Suppressor macrophage treated with lipopolysaccharide for 1 hour (primary cell): ENCODE measurements around the gene ADH7.
"Not testable (repeated sequence)": the region's sequence is repeated elsewhere in the genome, so short reads cannot be mapped to it uniquely, and the experiment has no call there.

ENCODE experiments used
- DNase-seq, 3 donors: peaks; one replicate each; pipeline ENCODE4 v3.0.0-alpha.2; 2020 to 2022

Gene ADH7

DNA sequence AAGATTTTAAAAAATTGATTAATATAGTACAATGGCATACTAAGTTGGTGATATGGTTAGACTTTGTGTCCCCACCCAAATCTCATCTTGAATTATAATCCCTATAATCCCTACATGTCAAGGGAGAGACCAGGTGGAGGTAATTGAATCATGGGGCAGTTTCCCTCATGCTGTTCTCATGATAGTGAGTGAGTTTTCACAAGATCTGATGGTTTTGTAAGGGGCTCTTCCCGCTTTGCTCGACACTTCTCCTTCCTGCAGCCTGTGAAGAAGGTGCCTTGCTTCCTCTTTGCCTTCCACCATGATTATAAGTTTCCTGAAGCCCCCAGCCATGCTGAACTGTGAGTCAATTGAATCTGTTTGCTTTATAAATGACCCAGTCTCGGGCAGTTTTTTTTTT, 20.2 kb downstream of the ADH7 start:
- not testable (repeated sequence) for DNase-seq

DNA sequence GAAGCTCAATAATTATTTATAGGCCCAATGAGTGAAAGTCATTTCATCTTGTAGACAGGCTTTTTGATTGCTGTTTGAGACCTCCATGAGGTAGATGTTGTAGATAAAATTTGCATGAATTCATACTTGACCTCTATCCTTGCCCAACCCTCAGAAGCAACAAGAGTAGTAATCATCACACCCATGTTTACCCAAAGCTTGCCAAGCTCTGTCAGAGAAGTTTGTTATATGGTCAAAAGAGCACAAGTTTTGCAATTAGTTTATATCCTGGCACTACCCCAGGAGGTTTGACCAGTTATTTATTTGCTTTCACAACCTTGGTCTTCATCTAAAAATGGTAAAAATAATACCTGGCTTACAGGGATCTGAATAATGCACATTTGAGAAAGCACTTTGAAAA, 20.7 kb downstream of the ADH7 start:
- no peak for DNase-seq

DNA sequence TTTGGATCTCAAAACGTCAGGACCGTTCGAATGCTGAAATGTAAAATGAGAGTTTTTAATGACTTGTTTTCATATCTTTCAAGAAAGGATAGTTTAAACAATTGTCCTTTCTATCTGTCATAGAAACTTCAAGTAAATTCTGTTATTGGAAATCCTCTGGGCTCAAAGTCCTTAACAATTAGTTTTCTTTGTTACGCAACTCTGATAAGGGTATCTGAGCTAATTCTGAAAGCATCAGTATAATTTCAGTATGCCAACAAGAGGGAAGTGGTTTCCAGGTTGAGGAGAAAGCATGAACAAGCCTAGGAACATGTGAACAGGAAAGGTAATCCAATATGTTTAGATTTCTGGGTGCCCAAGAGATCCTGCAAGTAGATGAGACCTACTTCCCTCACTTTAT, 22.0 kb downstream of the ADH7 start:
- no peak for DNase-seq

DNA sequence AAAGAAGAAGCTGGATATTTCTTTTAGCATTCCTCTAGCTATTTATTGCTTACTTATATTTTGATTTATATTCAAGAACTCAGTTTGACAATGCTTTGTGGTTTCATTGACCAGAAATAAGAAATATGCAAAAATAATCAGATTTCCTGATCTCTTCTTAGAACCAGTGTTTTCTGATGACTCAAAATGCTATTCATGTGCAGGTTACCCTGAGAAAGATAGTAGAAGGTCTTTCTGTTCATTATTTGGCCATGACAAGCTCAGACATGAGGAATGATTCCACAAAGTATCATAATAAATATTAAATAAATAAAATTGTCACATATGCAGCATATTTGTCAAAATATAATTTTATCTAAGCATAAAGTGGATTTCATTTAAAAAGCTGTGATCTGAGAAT, 24.1 kb downstream of the ADH7 start:
- DNase-seq: no peak

DNA sequence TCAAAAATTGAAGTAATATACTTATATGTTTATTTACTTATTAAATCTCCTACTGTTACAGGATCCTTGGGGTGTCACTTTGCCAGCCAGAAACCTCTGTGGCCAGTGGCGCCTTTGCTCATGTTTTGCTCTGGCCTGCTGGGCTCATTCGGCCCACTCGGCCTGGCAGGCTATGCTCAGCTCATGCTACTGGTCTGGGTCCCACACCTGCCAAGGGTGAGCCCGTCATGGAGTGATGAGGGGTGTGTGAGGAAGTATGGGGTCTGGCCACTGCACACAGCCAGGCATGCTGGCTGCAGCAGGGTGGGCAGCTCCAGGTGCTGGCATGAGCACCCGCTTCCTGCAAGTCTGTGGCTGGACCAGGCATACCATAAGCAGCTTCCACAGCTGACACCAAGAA, 25.1 kb downstream of the ADH7 start:
- no peak for DNase-seq

DNA sequence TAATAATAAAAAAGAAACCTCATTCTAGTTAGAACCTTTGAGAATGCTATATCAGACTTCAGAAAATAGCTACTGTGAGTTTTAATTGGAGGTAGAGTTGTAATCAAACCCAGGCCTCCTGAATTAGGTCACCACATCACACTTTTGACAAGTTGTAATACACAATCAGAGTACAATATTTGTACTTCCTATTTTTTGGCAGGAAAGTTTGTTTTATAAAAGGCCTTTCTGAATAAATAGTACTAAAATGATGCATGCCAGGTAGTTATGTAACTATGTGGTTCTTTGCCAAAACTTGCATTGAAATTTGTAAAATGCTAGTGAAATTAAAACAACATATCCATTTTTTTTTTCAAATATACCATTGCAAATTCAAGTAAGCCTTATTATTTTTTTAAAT, 26.8 kb downstream of the ADH7 start:
- no peak for DNase-seq

DNA sequence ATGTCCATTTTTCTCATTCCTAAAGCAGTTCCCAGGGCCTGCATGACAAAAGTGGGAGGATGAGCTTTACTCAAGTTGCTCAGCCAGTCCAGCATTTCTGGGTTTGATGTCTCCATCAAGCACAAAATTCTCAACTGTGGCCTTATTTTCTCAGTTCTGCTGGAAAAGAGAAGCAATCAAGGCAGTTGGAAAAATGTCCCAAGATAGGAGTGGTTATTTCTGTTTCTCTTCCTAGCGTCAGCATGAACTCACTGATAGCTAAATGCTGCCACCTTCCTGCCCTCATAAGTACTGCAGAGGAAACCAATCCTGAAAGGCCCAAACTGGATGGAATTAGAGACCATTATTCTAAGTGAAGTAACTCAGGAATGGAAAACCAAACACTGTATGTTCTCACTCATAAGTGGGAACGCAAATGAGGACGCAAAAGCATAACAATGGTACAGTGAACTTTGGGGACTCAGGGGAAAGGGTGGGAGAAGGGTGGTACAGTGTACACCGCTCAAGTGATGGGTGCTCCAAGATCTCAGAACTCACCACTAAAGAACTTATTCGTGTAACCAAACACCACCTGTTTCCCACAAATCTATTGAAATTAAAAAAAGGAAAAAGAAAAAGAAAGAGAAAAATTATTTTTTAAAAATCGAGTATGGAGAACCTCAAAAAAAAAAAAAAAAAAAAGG, 29.6 kb downstream of the ADH7 start:
- peak; percentile 70 to 82 (median 74) for DNase-seq

DNA sequence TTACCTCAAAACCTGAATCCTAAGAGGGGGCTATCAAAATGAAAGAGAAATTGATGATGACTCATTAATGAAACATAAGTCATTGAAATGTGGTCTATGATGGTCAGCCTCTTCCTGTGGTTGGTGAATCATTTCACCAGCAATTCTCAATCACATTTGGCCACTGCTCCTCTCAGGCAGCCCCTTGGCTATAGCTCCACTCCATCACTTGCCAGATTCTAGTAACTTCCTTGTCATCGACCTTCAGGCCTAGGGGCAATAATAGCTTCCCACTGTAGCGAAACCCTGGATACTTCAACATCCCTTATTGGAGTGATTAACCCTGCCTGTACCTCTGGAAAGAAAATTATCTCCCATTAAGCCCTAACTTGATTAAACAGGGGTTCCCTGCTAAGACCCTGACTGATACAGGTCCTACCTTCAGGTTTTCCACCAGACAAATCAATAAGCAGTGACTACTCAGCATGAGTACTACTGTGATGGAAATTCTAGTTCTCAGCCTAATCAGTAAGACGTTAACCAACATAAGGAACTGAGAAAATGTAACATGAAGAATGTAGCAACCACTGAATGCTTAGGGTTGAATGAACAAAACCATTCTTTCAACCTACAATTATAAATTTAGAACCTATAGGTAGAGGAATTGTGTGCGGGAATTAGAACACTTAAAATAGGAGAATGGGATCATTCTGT, 30.4 kb downstream of the ADH7 start:
- DNase-seq: peak; percentile 20 to 61 (median 52)

DNA sequence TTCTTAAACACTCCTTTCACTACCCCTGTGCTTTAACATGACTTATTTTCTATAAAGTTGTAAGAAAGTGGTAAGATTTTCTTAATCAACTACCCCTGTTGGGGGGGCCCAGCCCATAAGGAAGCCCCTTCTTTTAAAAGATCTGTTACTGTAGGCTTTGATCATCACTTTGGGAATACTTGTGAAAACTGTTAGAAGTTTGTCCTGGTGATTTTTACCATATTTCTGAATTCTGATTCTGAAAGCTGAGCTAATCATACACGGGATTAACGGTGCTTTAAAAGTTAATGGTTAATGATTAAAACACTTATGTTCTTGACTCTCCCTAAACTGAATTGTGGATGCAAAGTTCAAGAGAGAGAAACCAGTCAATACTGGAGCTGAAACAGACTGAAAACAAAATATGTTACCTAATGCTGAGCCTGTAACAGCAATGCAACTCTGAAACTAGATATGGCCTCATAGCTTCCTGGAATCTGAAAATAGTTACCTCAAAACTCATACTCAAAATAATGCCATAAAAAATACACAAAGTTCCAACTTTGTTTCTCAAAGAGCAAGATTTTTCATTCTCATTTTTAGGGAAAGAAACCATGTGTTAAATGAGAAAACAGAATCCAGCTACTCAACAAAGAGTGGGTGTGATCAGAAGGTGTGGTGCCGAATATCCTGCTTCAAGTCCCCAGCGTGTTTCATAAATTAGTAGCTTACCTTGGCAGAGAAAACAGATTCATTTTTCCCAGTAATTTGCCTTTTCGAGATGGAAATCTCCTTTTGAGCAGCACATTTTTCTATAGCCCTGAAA, 31.6 kb downstream of the ADH7 start:
- no peak for DNase-seq

DNA sequence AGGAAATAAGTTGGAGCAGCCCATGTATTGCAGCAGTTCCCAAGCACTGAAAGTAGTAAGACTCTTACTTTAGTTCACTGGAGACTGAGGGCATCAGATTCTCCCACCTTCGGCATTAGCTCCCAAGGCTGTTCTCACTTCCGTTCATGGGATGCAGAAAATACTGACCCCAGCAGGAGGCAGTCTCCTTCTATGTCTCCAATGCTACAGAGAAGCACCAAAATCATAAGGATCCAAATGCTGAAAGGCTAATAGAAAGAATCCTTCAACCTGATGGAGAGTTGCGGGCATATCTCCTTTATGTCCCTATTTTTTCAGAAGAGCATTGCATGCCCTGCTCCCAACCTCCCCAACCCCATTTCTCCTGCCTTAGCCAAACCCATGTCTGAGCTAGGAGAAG, 32.4 kb downstream of the ADH7 start:
- no peak for DNase-seq

DNA sequence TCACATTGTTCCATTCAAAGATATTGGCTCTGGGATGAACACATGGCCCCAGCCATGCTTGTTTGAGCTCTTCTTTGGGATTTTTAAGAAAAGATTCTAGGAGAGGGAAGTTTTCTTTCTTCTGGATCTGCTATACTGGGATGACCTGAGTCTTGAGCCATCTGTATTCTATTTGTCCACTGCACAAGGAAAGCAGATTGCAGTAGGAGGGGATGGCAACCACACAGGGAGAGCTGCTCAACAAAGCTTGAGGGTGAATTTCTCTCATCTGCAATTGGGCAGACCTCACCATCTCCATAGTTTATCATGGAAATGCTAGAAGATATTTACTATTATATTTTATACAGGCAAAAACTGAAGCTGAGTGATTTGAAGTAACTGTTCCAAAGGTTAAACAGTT, 34.3 kb downstream of the ADH7 start:
- no peak for DNase-seq

DNA sequence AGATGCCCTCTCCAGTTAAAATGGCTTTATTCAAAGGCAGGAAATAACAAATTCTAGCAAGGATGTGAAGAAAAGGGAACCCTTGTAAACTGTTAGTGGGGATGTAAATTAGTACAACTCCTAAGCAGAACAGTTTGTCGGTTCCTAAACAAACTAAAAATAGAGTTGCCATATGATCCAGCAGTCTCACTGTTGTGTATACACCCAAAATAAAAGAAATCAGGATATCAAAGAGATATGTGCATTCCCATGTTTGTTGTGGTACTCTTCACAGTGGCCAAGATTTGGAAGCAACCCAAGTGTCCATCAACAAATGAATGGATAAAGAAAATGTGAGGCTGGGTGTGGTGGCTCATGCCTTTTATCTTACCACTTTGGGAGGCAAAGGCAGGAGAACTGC, 36.1 kb downstream of the ADH7 start:
- DNase-seq: no peak

DNA sequence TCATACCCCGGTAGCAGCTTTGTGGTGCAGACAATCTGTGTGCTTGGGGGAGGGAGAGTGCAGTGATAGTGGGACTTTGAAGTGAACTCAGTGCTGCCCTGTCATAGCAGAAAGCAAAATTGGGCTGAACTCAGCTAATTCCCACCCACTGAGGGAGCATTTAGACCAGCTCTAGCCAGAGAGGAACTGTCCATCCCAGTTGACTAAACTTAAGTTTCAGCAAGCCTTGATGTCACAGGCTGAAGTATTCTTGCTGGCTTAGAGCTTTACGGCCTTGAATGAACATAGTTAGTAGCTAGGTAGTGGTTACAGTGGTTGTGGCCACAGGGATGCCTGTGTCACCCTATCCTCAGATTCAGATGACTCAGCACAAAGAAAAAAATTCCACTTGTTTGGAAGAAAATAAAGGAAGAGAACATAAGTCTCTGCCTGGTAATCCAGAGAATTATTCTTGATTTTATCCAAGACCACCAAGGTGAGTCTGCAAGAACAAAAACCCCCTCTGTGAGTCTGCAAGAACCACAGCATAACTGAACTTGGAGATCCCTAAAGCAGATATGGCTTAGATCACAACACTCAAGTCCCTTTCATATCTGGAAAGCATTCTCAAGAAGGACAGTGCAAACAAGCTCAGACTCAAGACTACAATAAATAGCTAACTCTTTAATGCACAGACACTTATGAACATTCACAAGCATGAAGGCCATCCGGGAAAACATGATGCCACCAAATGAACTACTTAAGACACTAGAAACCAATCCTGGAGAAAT, 39.4 kb downstream of the ADH7 start:
- DNase-seq: no peak

DNA sequence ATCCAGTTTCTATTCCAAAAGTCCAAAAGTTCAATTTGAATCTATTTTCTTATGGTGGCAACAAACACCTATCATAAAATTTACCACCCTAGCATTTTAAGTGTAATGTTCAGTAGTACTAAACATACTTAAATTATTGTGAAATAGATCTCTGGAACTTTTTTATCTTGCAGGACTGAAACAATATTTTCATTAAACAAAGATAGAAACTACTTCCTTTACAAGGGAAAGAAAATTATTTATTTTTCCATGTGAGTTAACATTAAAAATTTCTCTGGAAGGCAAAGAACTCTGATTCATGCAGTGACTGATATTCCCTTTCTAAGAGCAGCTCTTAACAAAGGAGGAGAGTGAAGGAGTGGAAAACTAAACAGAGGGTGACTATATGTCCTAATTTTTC, 40.2 kb downstream of the ADH7 start:
- no peak for DNase-seq

DNA sequence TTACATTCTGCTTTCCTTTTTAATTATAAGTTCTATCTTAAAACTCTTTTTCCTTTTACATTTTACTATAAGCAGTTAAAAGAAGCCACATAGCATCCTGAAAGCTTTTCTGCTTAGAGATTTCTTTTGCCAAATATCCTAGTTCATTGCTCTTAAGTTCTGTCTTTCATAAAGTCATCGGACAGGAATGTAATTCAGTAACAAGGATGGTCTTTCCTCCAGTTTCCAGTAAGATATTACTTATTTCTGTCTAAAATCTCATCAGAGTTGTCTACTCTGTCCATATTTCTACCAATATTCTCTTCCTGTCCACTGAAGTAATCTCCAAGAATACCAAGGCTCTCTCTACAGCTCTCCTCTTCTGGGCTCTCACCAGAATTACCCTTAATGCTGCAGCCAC, 45.1 kb downstream of the ADH7 start:
- no peak for DNase-seq

DNA sequence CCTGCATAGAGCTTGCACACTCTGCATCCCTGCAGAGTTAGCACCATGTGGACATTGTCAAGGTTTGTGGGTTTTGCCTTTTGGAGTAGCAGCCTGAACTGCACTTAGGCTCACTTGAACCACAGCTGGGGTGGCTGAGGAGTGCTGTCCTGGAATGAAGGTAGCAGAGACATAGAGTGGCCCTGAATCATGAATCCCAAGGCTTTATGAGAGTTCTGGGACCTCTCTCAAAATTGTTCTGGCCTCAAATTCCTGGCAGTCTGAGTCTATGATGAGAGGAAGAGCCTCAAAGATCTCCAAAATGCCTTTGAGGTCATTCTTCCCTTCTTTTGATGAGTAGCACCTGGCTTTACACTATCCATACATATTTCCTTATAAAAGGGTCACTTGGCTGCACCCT, 45.5 kb downstream of the ADH7 start:
- DNase-seq: no peak

DNA sequence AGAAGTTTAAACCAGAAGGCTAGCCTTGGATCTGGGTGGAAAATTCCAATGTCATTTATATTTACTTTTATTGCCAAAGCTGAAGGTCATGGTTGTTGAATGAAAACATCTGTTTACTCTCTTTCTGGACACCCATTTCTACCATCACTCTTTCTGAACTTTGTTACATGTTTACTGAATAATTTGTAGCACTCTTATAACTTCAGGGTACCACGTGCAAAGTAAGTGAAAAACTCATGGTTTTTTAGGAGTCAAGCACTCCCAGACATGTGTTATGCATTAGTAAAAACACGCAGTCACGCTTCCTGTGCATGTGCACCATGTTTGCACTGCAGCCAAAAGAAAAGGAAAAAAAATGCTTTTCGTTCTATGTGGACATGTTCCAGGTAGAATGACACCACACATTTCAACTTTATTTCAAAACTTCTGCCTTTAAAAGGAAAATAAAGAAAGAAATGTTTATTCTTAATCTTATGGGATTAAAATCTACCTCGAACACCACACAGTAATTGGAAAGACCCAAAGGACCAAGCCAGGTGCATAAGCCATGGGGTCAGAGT, 51.2 kb downstream of the ADH7 start:
- DNase-seq: no peak

DNA sequence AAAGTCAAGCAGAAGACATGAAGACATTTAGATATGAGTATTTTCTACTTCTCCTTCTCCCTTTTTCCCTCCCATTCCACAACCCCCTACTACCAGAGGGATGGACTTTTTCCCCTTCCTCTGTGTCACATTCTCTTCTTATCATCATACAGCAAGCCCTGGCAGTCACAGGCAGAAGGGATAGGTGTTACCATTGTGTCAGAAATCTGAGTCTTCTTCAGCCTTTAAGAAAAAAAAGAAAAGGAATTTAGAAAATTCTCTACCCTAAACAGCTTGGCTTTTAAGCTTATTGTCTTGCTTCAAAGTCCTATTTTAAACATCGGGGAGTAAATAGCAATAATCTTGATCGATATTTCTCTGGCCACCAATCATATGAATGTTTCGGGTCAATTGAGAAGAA, 51.7 kb downstream of the ADH7 start:
- DNase-seq: no peak

DNA sequence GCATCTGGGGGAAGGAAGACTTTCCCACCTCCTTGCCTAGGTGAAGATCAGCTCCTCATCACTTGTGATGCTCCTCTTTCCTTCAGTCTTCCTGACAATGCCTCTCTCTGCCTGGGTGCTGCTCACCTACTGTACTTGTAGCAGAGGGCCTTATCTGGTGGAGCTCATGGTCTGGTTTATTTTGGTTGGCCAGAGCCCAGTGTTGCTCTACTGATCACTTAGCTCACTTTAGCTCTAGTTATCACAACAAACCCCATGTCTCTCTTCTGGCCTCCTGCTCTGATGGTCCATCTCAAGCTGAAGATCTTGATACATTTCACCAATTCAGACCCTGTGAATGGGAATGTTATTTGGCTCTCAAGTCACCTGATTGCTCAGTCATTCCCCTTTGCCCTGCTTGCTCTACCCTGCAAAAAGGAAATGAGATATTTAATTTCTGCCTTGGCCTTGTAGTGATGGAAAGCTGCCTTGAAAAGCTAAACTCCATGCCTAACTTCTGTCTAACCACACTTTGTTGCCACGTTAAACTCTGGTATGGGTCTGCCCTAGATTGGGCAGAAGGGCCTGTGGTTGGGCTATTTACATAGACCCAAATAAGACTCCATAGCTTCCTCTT, 52.3 kb downstream of the ADH7 start:
- DNase-seq: no peak

DNA sequence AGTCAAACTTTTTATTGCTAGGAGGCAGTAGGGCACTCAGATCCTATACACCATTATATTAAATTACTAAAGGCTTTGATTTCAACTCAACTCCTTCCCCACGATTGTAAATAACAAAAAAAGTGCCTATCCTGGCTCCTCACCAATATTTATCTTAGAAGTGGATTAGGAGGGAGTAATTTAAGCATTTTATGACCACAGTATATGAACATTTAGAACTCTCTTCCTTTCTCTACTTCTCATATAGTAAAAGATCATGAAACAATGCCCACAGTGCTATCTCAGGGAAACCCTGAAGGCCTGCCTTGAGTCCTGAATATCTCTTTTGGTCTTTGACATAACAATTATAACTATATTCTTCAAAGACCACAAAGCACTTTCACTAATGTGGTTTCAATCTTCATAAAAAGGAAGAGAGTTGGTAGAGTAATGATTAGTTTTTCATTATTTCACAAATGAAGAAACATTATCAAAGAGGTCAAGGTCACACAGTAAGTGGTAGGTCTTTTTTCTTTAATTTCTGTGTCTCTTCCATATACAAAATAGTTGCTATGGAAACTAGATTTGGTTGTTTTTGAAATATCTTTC, 53.5 kb downstream of the ADH7 start:
- no peak for DNase-seq

DNA sequence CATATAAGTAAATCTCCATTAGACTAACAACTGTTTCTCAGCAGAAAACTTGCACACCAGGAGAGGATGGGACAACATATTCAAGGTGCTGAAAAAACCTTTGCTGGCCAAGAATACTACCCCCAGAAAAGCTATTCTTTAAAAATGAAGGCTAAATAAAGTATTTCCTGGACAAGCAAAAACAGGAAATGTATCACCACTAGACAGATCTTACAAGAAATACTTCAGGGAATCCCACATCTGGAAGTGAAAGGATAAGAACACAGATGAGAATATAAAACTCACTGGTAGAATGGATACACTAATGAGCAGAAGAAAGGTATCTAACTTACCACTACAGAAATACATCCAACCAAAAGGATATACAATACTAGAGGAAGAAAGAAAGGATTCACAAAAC, 55.6 kb downstream of the ADH7 start:
- no peak for DNase-seq

DNA sequence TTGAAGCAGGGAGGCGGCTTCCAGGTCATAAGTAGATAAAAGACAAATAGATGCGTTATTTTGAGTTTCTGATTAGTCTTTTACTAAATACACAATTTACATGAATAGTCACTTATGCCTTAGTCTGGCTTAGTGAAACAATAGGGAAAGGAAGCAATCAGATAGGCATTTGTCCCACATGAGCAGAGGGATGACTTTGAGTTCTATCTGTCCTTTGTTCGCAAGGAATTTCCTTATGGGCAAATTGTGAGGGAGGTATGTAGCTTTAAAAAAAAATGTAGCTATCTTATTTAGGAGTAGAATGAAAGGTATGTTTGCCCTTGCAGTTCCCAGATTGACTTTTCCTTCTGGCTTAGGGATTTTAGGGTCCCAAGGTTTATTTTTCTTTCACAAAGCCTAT, 56.3 kb downstream of the ADH7 start:
- DNase-seq: no peak
